ENCODE results near the gene ASB2. TPM values are rescaled to one million over a fixed set of nuclear protein-coding genes. Genes with fewer than 3 reads are reported as not detected.

The ASB2 gene
- total and polyA plus RNA-seq, 8 donors = 2.0 to 199 (median 18.7) TPM

DNA sequence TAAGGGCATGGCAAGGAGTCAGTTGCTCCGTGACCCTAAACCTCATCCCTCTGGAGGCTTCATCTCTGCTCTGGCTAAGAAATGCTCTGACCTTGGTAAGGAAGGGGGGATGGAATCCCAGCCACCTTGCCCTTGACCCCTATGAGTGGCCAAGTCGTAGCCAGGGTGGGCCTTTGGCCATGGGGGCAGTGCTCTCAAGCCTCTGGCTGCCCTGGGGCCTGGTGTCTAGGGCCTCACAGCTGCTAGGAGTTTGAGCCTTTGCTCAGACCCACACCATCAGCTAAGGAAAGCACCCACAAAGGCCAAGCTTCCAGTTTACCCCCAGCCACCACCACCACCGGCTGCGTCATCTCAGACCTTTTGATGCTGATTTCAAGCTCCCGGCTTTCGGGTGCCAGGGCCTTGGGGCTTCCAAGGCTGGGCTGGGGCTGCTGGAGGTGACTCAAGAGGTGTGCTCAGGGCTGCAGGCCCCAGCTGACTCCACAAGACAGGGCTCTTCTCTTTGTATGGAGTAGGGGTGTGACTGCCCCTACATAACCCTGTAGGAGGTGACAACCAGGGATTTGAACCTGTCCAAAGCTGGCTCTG is 3.7 kb downstream of the ASB2 start:
- Histone ChIP-seq H3K9me3 (no peaks in the 10 kb centered on the region), H3K36me3 (no peaks in the 10 kb centered on the region), H3K4me1 (peaks cover 6 to 59% (median 28%) of the 10 kb centered on the region in 4 donors), H3K4me3 (peak overlapping the region in 2 of 4 donors; percentile 41 to 48), H3K27ac (peak overlapping the region in 4 of 5 donors; percentile 20 to 90 (median 76)), H3K27me3 (no peaks in the 10 kb centered on the region)
- intact Hi-C loops (cut with DNase I; ENCODE audit: low total_unique reads) = no loop called here
- WGBS, 5 donors = 65 to 91% (median 78%) methylated on average over 2 to 6 of the region's 6 CpGs
- no peak for TF ChIP-seq EP300 (IDR thresholded peaks at IDR 0.05)
- TF ChIP-seq, protein P1, sequence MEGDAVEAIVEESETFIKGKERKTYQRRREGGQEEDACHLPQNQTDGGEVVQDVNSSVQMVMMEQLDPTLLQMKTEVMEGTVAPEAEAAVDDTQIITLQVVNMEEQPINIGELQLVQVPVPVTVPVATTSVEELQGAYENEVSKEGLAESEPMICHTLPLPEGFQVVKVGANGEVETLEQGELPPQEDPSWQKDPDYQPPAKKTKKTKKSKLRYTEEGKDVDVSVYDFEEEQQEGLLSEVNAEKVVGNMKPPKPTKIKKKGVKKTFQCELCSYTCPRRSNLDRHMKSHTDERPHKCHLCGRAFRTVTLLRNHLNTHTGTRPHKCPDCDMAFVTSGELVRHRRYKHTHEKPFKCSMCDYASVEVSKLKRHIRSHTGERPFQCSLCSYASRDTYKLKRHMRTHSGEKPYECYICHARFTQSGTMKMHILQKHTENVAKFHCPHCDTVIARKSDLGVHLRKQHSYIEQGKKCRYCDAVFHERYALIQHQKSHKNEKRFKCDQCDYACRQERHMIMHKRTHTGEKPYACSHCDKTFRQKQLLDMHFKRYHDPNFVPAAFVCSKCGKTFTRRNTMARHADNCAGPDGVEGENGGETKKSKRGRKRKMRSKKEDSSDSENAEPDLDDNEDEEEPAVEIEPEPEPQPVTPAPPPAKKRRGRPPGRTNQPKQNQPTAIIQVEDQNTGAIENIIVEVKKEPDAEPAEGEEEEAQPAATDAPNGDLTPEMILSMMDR (IDR thresholded peaks at IDR 0.05) = no peak
- no peak for TF ChIP-seq POLR2A (IDR thresholded peaks at IDR 0.05)
- TF ChIP-seq POLR2AphosphoS5 (IDR thresholded peaks at IDR 0.05) = no peak
- no peak for DNase-seq

DNA sequence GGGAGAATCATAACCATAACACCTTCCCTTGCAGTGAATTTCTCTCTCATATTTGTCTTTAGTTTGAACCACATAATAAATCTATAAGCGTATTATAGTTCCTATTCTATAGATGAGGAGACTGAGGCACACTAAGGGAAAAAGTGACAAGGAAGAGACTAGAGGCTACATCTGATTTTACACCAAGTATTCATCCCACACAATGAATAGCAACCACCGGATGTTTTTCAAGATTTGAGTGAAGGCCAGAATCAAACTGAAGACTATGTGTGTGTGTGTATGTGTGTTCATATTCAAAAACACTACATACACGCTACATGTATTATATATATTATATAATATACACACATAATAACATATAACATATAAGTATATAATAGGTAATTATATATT is 4.7 kb downstream of the ASB2 start:
- Histone ChIP-seq H3K4me1 (peaks cover 9 to 57% (median 33%) of the 10 kb centered on the region in 4 donors), H3K27me3 (no peaks in the 10 kb centered on the region), H3K36me3 (no peaks in the 10 kb centered on the region), H3K9me3 (no peaks in the 10 kb centered on the region), H3K27ac (peak overlapping the region in 3 of 5 donors; percentile 73 to 90 (median 79)), H3K4me3 (peak overlapping the region in 3 of 4 donors; percentile 23 to 48 (median 38))
- TF ChIP-seq POLR2AphosphoS5 (IDR thresholded peaks at IDR 0.05) = no peak
- TF ChIP-seq, protein P1 (IDR thresholded peaks at IDR 0.05) = no peak
- TF ChIP-seq EP300 (IDR thresholded peaks at IDR 0.05) = no peak
- no peak for TF ChIP-seq POLR2A (IDR thresholded peaks at IDR 0.05)
- DNase-seq = no peak
- WGBS, 5 donors = 71 to 84% (median 74%) methylated on average over 3 of the region's 3 CpGs
- intact Hi-C loops (cut with DNase I; ENCODE audit: low total_unique reads) = no loop called here

DNA sequence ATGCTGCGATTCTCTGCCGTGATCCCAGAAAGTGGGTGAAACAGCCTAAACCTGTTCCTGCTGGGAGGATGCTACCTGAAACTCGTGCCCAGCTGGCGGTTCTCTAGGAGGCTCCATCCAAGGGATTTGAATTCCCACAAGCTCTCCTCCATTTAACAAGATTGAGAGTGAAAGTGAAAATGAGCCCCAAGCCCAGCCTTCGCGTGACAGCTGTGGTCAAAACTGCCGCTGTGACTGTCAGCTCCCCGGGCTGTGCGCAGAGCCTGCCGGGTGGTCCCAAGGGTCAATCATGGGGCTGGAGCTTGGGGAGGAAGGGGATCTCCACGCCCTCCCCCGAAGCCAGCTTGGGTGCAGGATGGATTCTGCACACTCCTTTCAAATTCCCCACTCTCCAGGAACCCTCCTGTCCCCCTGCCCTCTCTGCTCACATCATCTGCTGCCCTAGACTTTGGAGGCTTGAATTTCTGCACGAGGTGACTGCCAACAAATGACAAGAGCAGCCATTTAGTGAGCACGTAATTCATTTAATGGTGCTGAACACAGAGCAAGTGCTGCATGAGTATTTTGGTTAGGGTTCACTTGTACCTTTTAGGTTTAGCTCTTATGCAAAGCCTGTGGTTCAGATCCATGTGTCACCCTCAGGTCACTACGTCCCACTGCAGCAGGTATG is 5.3 kb downstream of the ASB2 start:
- DNase-seq = peak; percentile 50 to 54
- Histone ChIP-seq H3K27me3 (no peaks in the 10 kb centered on the region), H3K4me3 (peak overlapping the region; percentile 23 to 48 (median 38)), H3K27ac (peak overlapping the region in 4 of 5 donors; percentile 52 to 90 (median 76)), H3K4me1 (peaks cover 9 to 61% (median 36%) of the 10 kb centered on the region in 4 donors), H3K9me3 (no peaks in the 10 kb centered on the region), H3K36me3 (no peaks in the 10 kb centered on the region)
- intact Hi-C loops (cut with DNase I; ENCODE audit: low total_unique reads) = no loop called here
- TF ChIP-seq, protein P1 (IDR thresholded peaks at IDR 0.05) = peak in 1 of 7 experiments; percentile 7
- no peak for TF ChIP-seq EP300 (IDR thresholded peaks at IDR 0.05)
- 31 to 45% (median 40%) methylated on average over 11 to 15 of the region's 15 CpGs for WGBS, 5 donors

DNA sequence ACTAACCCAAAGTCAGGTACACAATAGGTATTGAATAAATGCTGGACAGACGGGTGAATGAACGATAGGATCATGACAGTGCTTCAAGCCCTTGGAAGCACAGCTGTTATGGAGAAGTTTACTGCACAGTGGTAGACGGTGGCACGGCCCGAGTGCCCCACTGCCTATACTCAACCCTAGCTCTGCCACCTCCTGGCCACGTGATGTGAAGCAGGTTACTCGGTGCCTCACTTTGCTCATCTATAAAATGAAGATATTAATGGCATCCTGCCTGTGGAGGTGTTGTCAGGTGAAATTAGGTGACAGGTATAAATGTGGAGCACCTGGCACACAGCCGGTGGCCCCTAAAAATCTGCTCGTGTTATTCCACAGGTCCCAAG is 5.8 kb downstream of the ASB2 start:
- no peaks in the 10 kb centered on the region for H3K27me3 ChIP-seq
- DNase-seq = peak; percentile 60 to 65
- peaks cover 9 to 67% (median 37%) of the 10 kb centered on the region in 4 donors for H3K4me1 ChIP-seq
- 32 to 47% (median 36%) methylated on average over 9 of the region's 9 CpGs for WGBS, 5 donors
- peak overlapping the region in 4 of 5 donors; percentile 52 to 90 (median 76) for H3K27ac ChIP-seq
- intact Hi-C loops (cut with DNase I; ENCODE audit: low total_unique reads) = no loop called here
- H3K4me3 ChIP-seq = peak overlapping the region; percentile 23 to 48 (median 38)
- TF ChIP-seq, protein P1 (IDR thresholded peaks at IDR 0.05) = peak in 1 of 7 experiments; percentile 20
- no peak for TF ChIP-seq EP300 (IDR thresholded peaks at IDR 0.05)
- no peak for TF ChIP-seq POLR2AphosphoS5 (IDR thresholded peaks at IDR 0.05)
- no peaks in the 10 kb centered on the region for H3K36me3 ChIP-seq
- no peaks in the 10 kb centered on the region for H3K9me3 ChIP-seq
